ENCODE data around the gene CD79A. TPM values are rescaled to one million over a fixed set of nuclear protein-coding genes. Genes with fewer than 3 reads are reported as not detected.

CD79A gene
- total RNA-seq, 1 donor from 2014 or later = not detected

DNA sequence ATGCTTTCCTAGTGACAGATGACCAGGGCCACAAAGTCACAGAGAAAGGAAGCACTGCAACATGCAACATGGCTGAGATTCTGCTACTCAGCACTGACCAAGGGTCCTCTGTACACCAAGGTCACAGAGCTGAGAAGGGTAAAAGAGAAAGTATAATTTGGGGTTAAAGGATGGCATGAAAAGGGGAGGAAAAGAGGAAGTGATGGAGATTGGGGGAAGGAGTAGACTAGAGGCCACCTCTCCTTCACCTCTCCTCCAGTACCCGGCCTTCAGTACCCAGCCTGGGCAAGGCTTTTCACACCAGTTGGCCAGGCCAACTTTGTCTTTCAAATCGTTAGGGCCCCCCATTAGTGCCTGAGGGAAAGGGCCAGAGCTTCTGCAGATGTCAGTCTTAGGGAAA lies 23.3 kb upstream of the CD79A start:
- no peak for DNase-seq (ENCODE audit: low read depth)
- H3K4me3 ChIP-seq (ENCODE audit: low read depth, low read length) = no peak overlapping the region
- no peak for TF ChIP-seq CTCF (conservative IDR thresholded peaks at IDR 0.05; ENCODE audit: low read depth, low read length)

DNA sequence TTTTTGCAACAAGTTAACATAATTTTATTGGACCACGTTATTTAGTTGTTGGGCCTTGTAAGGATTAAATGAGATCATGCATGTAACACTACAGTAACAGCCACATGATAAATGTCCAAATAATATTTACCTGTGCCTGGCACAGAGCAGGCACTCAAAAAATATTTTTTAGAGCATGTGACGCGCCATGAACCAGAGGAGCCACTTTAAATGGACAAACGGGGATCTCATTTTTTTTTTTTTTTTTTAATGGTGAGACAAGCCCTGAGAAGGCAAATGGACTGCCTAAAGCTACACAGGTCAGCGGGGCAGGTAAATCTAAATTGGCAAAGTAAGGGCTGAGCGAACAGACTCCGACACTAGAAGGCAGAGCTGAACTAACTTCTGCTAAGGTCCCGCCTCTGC lies 17.9 kb upstream of the CD79A start:
- no peak for DNase-seq (ENCODE audit: low read depth)
- TF ChIP-seq CTCF (conservative IDR thresholded peaks at IDR 0.05; ENCODE audit: low read depth, low read length) = no peak
- peak overlapping the region; percentile 99 for H3K4me3 ChIP-seq (ENCODE audit: low read depth, low read length)

DNA sequence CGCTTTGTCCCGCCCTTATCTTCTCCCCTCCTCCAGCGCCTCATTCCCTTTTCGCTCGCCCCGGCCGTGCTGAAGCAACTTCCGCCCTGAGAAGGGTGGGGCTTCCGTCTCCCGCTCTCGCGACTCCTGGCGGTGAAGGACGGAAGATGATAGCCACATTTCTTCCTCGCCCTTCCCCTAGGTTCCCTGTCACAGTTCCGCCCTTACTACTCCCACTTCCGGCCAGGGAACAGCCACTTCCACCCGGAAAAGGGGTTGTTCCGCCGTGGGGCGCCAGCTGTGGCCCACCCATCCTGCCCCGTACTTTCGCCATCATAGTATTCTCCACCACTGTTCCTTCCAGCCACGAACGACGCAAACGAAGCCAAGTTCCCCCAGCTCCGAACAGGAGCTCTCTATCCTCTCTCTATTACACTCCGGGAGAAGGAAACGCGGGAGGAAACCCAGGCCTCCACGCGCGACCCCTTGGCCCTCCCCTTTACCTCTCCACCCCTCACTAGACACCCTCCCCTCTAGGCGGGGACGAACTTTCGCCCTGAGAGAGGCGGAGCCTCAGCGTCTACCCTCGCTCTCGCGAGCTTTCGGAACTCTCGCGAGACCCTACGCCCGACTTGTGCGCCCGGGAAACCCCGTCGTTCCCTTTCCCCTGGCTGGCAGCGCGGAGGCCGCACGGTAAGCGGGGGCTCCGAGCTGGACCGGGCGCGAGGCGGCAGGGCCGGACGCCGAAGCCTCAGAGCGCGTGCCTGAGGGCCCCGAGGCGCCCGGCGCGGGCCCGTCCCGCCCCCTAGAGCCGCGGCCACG lies 17.3 kb upstream of the CD79A start, which contains the start of gene RPS19:
TSS of gene RPS19 (plus strand) at position 638 of the 801 bp plus-strand sequence. CDS start 520 bp downstream, outside the sequence.
- peak within 1 kb of the TSS; percentile 99 for H3K4me3 ChIP-seq (ENCODE audit: low read depth, low read length)
- DNase-seq (ENCODE audit: low read depth) = peak; percentile 86
- peak; percentile 56 for TF ChIP-seq CTCF (conservative IDR thresholded peaks at IDR 0.05; ENCODE audit: low read depth, low read length)

GRCh38 chr19:41860419-41861115 lies 16.5 kb upstream of the CD79A start:
- DNase-seq (ENCODE audit: low read depth) = no peak

GRCh38 chr19:41861116-41861768 lies 15.8 kb upstream of the CD79A start:
- TF ChIP-seq CTCF (conservative IDR thresholded peaks at IDR 0.05; ENCODE audit: low read depth, low read length) = no peak
- no peak for DNase-seq (ENCODE audit: low read depth)
- H3K4me3 ChIP-seq (ENCODE audit: low read depth, low read length) = peak overlapping the region; percentile 99

More at GRCh38 chr19:41860419-41861115, 16.5 kb upstream of the CD79A start:
- TF ChIP-seq CTCF (conservative IDR thresholded peaks at IDR 0.05; ENCODE audit: low read depth, low read length) = no peak
- H3K4me3 ChIP-seq (ENCODE audit: low read depth, low read length) = peak overlapping the region; percentile 99

DNA sequence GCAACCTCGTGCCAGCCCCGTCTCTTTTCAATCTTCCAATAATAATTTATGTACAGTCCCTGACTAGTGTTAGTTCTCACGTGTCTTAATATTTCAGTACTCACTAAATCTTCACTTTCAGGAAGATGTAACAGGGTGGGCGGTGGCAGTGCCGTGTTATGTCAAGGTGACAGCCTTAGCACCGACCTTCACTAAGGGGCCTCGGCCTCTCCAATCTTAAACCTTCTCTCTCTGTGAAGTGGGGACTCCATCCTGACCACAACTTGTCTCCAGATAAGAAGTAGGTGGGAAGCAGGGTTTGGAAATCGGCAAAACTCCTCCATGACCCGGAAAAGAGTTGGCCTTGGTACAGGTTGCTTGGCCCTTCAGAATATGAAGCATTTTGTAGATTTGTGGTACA lies 15.2 kb upstream of the CD79A start:
- no peak for DNase-seq (ENCODE audit: low read depth)
- TF ChIP-seq CTCF (conservative IDR thresholded peaks at IDR 0.05; ENCODE audit: low read depth, low read length) = no peak
- H3K4me3 ChIP-seq (ENCODE audit: low read depth, low read length) = peak overlapping the region; percentile 99
